Subcutaneous adipose tissue (tissue), 4 donors: Measurements from ENCODE around the gene MEX3C. TPM values are rescaled to one million over a fixed set of nuclear protein-coding genes. Genes with fewer than 3 reads are reported as not detected.

Experiments
- total RNA-seq, 4 donors: library from RNA; depleted of rRNA; stranded (reverse); fragments of >200 nt; gene quantifications; one replicate each; pipeline ENCODE4 v1.1.0, GENCODE V29; 2016
- TF ChIP-seq, protein P1 (sequence below): fragments of 450-650 bp; IDR thresholded peaks from one replicate; pipeline ENCODE4 v1.5.1; 2016; ENCODE audit warnings: low read depth, mild to moderate bottlenecking, control low read depth, antibody characterized with exemption, moderate library complexity

The MEX3C gene
- total RNA-seq, 4 donors from 2014 or later: 19.2 to 23.0 (median 20.9) TPM

- TF ChIP-seq, protein P1, sequence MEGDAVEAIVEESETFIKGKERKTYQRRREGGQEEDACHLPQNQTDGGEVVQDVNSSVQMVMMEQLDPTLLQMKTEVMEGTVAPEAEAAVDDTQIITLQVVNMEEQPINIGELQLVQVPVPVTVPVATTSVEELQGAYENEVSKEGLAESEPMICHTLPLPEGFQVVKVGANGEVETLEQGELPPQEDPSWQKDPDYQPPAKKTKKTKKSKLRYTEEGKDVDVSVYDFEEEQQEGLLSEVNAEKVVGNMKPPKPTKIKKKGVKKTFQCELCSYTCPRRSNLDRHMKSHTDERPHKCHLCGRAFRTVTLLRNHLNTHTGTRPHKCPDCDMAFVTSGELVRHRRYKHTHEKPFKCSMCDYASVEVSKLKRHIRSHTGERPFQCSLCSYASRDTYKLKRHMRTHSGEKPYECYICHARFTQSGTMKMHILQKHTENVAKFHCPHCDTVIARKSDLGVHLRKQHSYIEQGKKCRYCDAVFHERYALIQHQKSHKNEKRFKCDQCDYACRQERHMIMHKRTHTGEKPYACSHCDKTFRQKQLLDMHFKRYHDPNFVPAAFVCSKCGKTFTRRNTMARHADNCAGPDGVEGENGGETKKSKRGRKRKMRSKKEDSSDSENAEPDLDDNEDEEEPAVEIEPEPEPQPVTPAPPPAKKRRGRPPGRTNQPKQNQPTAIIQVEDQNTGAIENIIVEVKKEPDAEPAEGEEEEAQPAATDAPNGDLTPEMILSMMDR: no peak
These were observed 69.8 kb downstream of the MEX3C start for GRCh38 chr18:51127664-51128063.

DNA sequence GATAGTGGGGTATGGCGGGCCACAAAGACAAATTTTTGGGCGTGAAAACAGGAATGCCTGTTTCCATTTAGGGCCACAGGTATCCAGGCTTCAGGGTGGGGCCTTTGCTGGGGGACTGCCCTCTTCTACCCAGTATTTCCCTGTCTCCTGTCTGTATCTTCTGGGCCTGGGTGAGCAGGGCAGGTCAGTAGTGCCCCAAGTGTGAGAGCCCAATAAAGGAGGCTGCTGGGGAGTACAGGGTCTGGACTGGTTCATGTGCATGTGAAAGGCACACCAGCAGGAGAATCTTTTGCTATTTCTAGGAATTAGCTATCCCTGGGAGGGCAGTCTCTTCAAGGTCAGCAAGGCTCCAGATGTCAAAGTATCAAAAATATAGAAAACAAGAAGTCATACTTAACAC, 71.5 kb downstream of the MEX3C start:
- TF ChIP-seq, protein P1: no peak

Other genes starting within 250 kb of the MEX3C start
- gene ELAC1, start 229.6 kb downstream of the MEX3C start, total RNA-seq: 10 to 100 TPM in 1 of 4 donors, 1 to 10 TPM in 3; 4.4 to 11.0 (median 4.9) TPM
- 10 to 100 TPM; 73.1 to 89.3 (median 86.6) TPM for gene SMAD4, start 167.5 kb downstream of the MEX3C start, total RNA-seq